GM19025 (cell line): ENCODE measurements around the gene NCKAP5.
"Not testable (repeated sequence)": the region's sequence is repeated elsewhere in the genome, so short reads cannot be mapped to it uniquely, and the experiment has no call there.

Experiments
- ATAC-seq: cut with Tn5 transposase; IDR thresholded peaks from one replicate; pipeline ENCODE4 v1.9.1; 2021; ENCODE audit warnings: mild to moderate bottlenecking, low read depth, moderate library complexity; ENCODE audit not compliant: unreplicated experiment

NCKAP5 gene

GRCh38 chr2:132720393-132720792 is 847.9 kb downstream of the NCKAP5 start:
- ATAC-seq, result no peak

- no peak for ATAC-seq
These were observed 848.8 kb downstream of the NCKAP5 start for GRCh38 chr2:132719480-132719879.

GRCh38 chr2:132716954-132717353 is 851.3 kb downstream of the NCKAP5 start:
- ATAC-seq, result no peak

GRCh38 chr2:132715386-132716351 is 852.6 kb downstream of the NCKAP5 start:
- peak; percentile 94 for ATAC-seq

GRCh38 chr2:132703396-132703795 is 864.9 kb downstream of the NCKAP5 start:
- ATAC-seq, result no peak

- ATAC-seq, result no peak
These were observed 866.5 kb downstream of the NCKAP5 start for GRCh38 chr2:132701810-132702209.

GRCh38 chr2:132699802-132700201 is 868.5 kb downstream of the NCKAP5 start:
- not testable (repeated sequence) for ATAC-seq

- ATAC-seq, result peak; percentile 72
These were observed 869.9 kb downstream of the NCKAP5 start for GRCh38 chr2:132698347-132698746.

- ATAC-seq, result no peak
These were observed 870.6 kb downstream of the NCKAP5 start for GRCh38 chr2:132697556-132698205.

- no peak for ATAC-seq
These were observed 875.4 kb downstream of the NCKAP5 start for GRCh38 chr2:132692816-132693215.

- ATAC-seq, result no peak
These were observed 876.7 kb downstream of the NCKAP5 start for GRCh38 chr2:132691556-132691955.

- no peak for ATAC-seq
These were observed 877.5 kb downstream of the NCKAP5 start for GRCh38 chr2:132690664-132691303.

- no peak for ATAC-seq
These were observed 886.5 kb downstream of the NCKAP5 start for GRCh38 chr2:132681766-132682165.

GRCh38 chr2:132680544-132680943 is 887.7 kb downstream of the NCKAP5 start:
- no peak for ATAC-seq

- ATAC-seq, result no peak
These were observed 889.8 kb downstream of the NCKAP5 start for GRCh38 chr2:132678483-132678882.

GRCh38 chr2:132677661-132678060 is 890.6 kb downstream of the NCKAP5 start:
- no peak for ATAC-seq

GRCh38 chr2:132676999-132677398 is 891.3 kb downstream of the NCKAP5 start:
- ATAC-seq, result no peak

GRCh38 chr2:132671151-132671835 is 897.0 kb downstream of the NCKAP5 start:
- ATAC-seq, result no peak

GRCh38 chr2:132670496-132671150 is 897.6 kb downstream of the NCKAP5 start:
- ATAC-seq, result no peak

- no peak for ATAC-seq
These were observed 898.3 kb downstream of the NCKAP5 start, which contains the start of gene LYPD1 for GRCh38 chr2:132669908-132670495. Gene LYPD1, minus strand, starts transcription at chr2:132670205. Its CDS starts 273 bp downstream, at chr2:132669932.
